ENCODE results near the gene CD58. TPM values are rescaled to one million over a fixed set of nuclear protein-coding genes. Genes with fewer than 3 reads are reported as not detected.
"Not testable (repeated sequence)": the region's sequence is repeated elsewhere in the genome, so short reads cannot be mapped to it uniquely, and the experiment has no call there.

CD58 gene, protein sequence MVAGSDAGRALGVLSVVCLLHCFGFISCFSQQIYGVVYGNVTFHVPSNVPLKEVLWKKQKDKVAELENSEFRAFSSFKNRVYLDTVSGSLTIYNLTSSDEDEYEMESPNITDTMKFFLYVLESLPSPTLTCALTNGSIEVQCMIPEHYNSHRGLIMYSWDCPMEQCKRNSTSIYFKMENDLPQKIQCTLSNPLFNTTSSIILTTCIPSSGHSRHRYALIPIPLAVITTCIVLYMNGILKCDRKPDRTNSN
- 7.0 and 7.4 TPM in 2 replicates for total RNA-seq
- long read RNA-seq, transcript CD58-201 (4 exons, 892 nt): major isoform, 5 of 8 reads
- long read RNA-seq, partial matches to known transcripts: 0 of 8 reads
- long read RNA-seq, other reads (novel, unspliced or antisense): 2 of 8 reads

GRCh38 chr1:116570358-116571214, at the start of gene CD58:
CD58 (minus strand) TSS chr1:116571026; CDS start chr1:116570972, 54 bp downstream.
- Mint-ChIP-seq H3K27ac (peak within 1 kb of the TSS; percentile 90), H3K4me3 (ENCODE audit: low read depth) (peak within 1 kb of the TSS; percentile 71), H3K36me3 (ENCODE audit: insufficient read depth) (no peaks in the 10 kb centered on the region), H3K4me1 (ENCODE audit: low read depth) (peaks cover 7% of the 10 kb centered on the region), H3K9me3 (ENCODE audit: low read depth) (no peaks in the 10 kb centered on the region), H3K27me3 (peaks cover 11% of the 10 kb centered on the region)
- peak; percentile 77 for TF ChIP-seq CTCF (IDR thresholded peaks at IDR 0.05; ENCODE audit: unreplicated experiment)
- peak; percentile 74 for DNase-seq (ENCODE audit: low spot score, unreplicated experiment)

DNA sequence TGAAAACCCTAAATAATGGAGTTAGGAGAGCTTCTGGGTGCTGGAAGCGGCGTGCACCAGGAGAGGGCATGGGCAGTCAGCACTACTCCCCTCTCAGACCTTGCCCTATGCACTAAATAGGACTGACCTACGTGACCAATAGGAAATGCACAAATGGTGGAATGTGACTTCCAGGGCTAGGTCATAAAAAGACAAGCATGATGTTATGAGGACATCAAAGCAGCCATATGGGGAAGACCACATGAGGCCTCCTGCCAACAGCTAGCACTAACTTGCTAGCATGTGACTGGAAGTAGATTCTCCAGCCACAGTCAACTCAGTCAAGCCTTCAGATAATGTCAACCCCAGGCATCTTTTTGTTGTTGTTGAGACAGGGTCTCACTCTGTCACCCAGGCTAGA, 49.6 kb upstream of the CD58 start:
- not testable (repeated sequence) for DNase-seq (ENCODE audit: low spot score, unreplicated experiment); H3K4me3 Mint-ChIP-seq (ENCODE audit: low read depth); H3K27me3 Mint-ChIP-seq; H3K27ac Mint-ChIP-seq; H3K36me3 Mint-ChIP-seq (ENCODE audit: insufficient read depth); H3K9me3 Mint-ChIP-seq (ENCODE audit: low read depth)
- H3K4me1 Mint-ChIP-seq (ENCODE audit: low read depth): peaks cover 25% of the 10 kb centered on the region

GRCh38 chr1:116619106-116619505, 48.3 kb upstream of the CD58 start:
- H3K4me3 Mint-ChIP-seq (ENCODE audit: low read depth); DNase-seq (ENCODE audit: low spot score, unreplicated experiment); H3K36me3 Mint-ChIP-seq (ENCODE audit: insufficient read depth); H3K9me3 Mint-ChIP-seq (ENCODE audit: low read depth); H3K27me3 Mint-ChIP-seq: not testable (repeated sequence)
- Mint-ChIP-seq H3K27ac (peak overlapping the region; percentile 84), H3K4me1 (ENCODE audit: low read depth) (peaks cover 16% of the 10 kb centered on the region)

DNA sequence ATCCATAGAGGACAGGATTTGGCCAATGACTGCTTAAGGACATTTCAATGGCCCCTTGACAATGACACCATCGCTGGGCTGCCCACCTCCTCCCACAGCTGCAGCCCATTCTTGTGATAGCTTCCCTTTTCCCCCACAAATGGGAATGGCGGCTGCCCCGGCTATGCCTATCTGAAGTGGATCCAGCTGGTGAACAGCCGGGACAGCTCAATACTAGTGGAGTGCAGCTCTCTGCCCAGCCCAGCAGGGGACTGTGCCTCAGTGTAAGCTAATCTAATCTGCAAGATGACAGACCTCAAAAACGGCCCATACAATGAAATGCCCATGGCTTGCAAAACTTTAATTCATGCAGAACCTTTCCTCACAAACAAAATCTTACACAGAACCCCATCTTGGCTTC, 47.0 kb upstream of the CD58 start:
- not testable (repeated sequence) for H3K36me3 Mint-ChIP-seq (ENCODE audit: insufficient read depth); H3K27ac Mint-ChIP-seq; DNase-seq (ENCODE audit: low spot score, unreplicated experiment); H3K27me3 Mint-ChIP-seq; H3K9me3 Mint-ChIP-seq (ENCODE audit: low read depth); H3K4me3 Mint-ChIP-seq (ENCODE audit: low read depth)
- TF ChIP-seq CTCF (IDR thresholded peaks at IDR 0.05; ENCODE audit: unreplicated experiment): peak; percentile 20
- H3K4me1 Mint-ChIP-seq (ENCODE audit: low read depth): peaks cover 16% of the 10 kb centered on the region

GRCh38 chr1:116613825-116614224, 43.0 kb upstream of the CD58 start:
- not testable (repeated sequence) for H3K9me3 Mint-ChIP-seq (ENCODE audit: low read depth); DNase-seq (ENCODE audit: low spot score, unreplicated experiment); H3K4me3 Mint-ChIP-seq (ENCODE audit: low read depth); H3K27me3 Mint-ChIP-seq; H3K4me1 Mint-ChIP-seq (ENCODE audit: low read depth); H3K36me3 Mint-ChIP-seq (ENCODE audit: insufficient read depth); H3K27ac Mint-ChIP-seq

DNA sequence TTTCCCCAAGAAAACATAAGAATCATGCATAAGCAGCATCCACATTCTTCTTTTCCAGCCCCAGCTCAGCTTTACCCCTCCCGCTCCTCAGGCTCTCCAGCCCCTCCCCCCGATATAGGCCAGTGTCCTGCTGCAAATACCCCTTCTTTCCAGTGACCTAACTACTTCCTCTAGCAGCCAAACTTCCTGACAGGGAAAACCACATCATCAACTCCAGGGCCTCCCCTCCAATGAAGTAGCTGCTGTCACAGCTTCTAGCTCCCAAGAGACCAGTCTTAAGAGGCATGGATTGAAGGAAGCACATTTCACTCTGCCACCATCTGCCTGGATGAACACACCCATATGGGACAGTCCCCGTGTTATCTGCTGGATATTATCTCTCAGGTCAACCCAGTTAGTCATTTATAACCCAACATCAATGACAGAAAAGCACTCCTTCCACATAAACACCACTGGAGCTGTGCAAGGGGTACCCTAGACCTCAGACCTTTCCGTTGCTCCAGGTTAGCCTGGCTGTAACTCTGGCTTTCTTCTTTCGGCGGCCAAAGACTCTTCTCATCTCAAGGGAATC, 39.1 kb upstream of the CD58 start:
- not testable (repeated sequence) for H3K4me3 Mint-ChIP-seq (ENCODE audit: low read depth); H3K4me1 Mint-ChIP-seq (ENCODE audit: low read depth); H3K36me3 Mint-ChIP-seq (ENCODE audit: insufficient read depth); H3K9me3 Mint-ChIP-seq (ENCODE audit: low read depth); H3K27ac Mint-ChIP-seq; H3K27me3 Mint-ChIP-seq; DNase-seq (ENCODE audit: low spot score, unreplicated experiment)

DNA sequence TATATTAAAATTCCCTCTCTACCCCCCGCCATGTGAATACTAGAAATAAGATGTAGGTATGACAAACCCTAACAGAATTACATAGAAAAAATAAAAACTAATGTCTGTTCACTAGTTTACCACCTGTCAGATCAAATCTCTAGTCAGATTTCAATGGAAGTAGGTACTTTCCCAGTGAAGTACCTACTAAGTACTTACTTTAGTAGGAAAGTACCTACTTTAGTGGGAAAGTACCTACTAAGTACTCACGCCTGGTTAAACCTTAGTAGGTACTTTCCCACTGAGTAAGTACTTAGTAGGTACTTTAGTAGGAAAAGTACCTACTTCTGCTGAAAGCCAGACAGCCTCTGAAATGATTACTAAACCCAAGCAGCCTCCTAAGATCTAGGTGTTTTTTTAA, 38.0 kb upstream of the CD58 start:
- H3K4me3 Mint-ChIP-seq (ENCODE audit: low read depth); H3K36me3 Mint-ChIP-seq (ENCODE audit: insufficient read depth); H3K27ac Mint-ChIP-seq; H3K27me3 Mint-ChIP-seq; H3K4me1 Mint-ChIP-seq (ENCODE audit: low read depth); DNase-seq (ENCODE audit: low spot score, unreplicated experiment); H3K9me3 Mint-ChIP-seq (ENCODE audit: low read depth): not testable (repeated sequence)

GRCh38 chr1:116608151-116608550, 37.3 kb upstream of the CD58 start:
- H3K9me3 Mint-ChIP-seq (ENCODE audit: low read depth); H3K36me3 Mint-ChIP-seq (ENCODE audit: insufficient read depth); DNase-seq (ENCODE audit: low spot score, unreplicated experiment); H3K4me3 Mint-ChIP-seq (ENCODE audit: low read depth); H3K27me3 Mint-ChIP-seq; H3K4me1 Mint-ChIP-seq (ENCODE audit: low read depth); H3K27ac Mint-ChIP-seq: not testable (repeated sequence)

DNA sequence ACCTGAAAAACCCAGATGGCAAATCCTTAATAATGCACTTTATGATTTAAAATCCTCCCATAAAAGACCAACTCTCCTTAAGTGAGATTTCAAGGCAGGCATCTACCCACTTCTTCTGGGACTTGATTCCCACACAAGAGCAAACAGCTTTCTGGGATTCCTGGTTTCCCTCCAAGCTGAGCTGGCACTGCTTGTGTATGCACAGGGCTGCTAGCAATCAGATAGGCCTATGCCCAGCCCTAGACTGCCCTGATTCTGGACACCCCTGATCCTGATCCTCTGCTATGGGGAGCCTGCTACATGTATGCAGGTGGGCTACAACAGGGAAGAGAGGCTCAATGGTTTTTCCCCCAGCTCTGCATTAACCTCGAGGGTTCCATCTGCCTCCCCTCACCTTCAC, 36.6 kb upstream of the CD58 start:
- H3K36me3 Mint-ChIP-seq (ENCODE audit: insufficient read depth); H3K4me1 Mint-ChIP-seq (ENCODE audit: low read depth); DNase-seq (ENCODE audit: low spot score, unreplicated experiment); H3K27ac Mint-ChIP-seq; H3K9me3 Mint-ChIP-seq (ENCODE audit: low read depth); H3K27me3 Mint-ChIP-seq; H3K4me3 Mint-ChIP-seq (ENCODE audit: low read depth): not testable (repeated sequence)

GRCh38 chr1:116606067-116606466, 35.2 kb upstream of the CD58 start:
- not testable (repeated sequence) for H3K27ac Mint-ChIP-seq; H3K9me3 Mint-ChIP-seq (ENCODE audit: low read depth); DNase-seq (ENCODE audit: low spot score, unreplicated experiment); H3K27me3 Mint-ChIP-seq; H3K36me3 Mint-ChIP-seq (ENCODE audit: insufficient read depth); H3K4me3 Mint-ChIP-seq (ENCODE audit: low read depth); H3K4me1 Mint-ChIP-seq (ENCODE audit: low read depth)
